Neural cell (in vitro differentiated cells): ENCODE measurements around the gene DOCK2.

Source experiments
- CTCF ChIP-seq: fragments of 450-650 bp; IDR thresholded peaks from 2 replicates; pipeline ENCODE4 v1.5.1; 2014; ENCODE audit warnings: antibody characterized with exemption, mild to moderate bottlenecking, moderate library complexity; ENCODE audit not compliant: poor library complexity, severe bottlenecking
- EZH2 ChIP-seq: fragments of 200-600, 300-800 bp; shearing (Covaris generic), sonication (generic); IDR thresholded peaks from 2 replicates; pipeline ENCODE4 v1.6.1; 2014; ENCODE audit warnings: antibody characterized with exemption, low read length, borderline replicate concordance, mild to moderate bottlenecking; ENCODE audit not compliant: insufficient read depth, poor library complexity, severe bottlenecking
- TAF1 ChIP-seq: IDR thresholded peaks from 2 replicates; pipeline ENCODE4 v1.6.1; 2012; ENCODE audit warnings: low read depth

DNA sequence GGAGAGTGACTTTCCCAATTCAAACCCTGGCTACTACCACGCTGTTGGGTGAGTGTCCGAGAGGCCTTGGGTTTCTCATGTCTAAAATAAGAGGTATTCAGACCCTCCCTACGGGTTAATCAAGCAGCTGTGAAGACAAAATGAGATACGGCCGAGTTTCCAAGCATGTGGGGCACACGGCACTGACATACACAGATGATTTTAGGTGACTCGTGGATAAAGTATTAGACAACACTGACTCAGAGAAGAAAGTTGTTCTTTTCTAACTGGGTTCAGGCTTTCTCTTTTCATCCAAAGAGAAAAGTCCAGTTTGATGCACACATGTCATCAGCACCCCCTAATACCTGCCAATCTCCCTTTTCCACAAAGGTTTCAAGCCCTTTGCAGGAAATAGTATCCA, 484.2 kb downstream of the DOCK2 start:
- no peak for TF ChIP-seq TAF1
- TF ChIP-seq CTCF, result no peak
- no peak for TF ChIP-seq EZH2
